NB4 (cell line): ENCODE data around the gene LGALS3BP.
"Not testable (repeated sequence)": the region's sequence is repeated elsewhere in the genome, so short reads cannot be mapped to it uniquely, and the experiment has no call there.

ENCODE experiments used
- DNase-seq: peaks from one replicate; pipeline ENCODE4 v3.0.0; 2010; ENCODE audit warnings: low read depth
- H3K4me3 ChIP-seq: one replicate; pipeline ENCODE4 v1.5.1; 2011; ENCODE audit warnings: mild to moderate bottlenecking, low read depth, low read length, moderate library complexity
- CTCF ChIP-seq: IDR thresholded peaks from one replicate; pipeline ENCODE4 v1.5.1; 2012; ENCODE audit warnings: low read depth, low read length
- MYC ChIP-seq: IDR thresholded peaks from 2 replicates; pipeline ENCODE4 v1.6.1; 2011; ENCODE audit warnings: low read depth, low read length
- POLR2A ChIP-seq: IDR thresholded peaks from 2 replicates; pipeline ENCODE4 v1.6.1; 2011; ENCODE audit warnings: mild to moderate bottlenecking; ENCODE audit not compliant: insufficient read length; ENCODE audit errors: extremely low read depth
- TF ChIP-seq, protein P1 (sequence below): IDR thresholded peaks from 2 replicates; pipeline ENCODE4 v1.6.1; 2011; ENCODE audit warnings: low read depth, low read length

LGALS3BP gene

DNA sequence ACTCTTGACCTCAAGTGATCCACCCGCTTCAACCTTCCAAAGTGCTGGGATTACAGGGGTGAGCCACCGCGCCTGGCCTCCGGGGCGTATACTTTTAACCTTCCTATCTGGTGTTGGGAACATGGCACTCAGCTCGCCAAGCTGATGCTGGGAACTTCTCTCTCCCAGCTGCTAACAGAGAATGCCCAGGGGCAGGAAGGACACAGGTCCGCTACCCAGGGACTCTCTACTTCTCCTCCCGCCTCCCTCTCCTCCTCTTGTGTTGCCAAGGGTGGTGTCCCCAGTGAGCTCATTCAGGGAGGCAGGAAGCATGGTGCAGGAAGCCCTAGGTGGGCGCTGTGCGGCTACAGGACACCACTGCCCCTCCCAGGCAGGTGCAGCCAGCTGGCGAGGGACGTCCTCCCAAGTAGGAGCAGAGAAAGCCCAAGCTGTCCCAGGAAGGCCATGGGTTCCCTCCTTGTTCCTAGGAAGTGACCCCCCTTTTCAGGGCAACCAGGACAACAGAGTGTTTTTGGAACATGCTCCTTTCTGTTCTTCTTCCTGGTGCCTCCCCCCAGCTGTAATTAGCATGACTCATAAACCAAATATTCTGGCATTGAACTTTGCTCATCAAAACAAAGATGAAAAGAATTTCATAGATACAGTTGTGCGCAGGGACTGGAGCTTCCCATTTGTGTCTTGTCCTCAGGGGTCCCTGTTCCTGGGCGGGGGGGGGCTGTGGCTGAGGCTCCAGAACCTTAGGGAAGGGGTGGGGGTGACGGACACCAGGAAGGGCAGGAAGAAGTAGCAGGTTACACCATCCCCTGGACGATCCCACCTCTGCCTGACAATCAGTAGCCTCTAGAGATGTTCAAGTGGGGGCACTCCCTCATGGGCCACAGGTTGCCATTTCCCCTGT lies 46.9 kb upstream of the LGALS3BP start:
- no peak for TF ChIP-seq POLR2A
- no peak for TF ChIP-seq MYC
- TF ChIP-seq, protein P1, sequence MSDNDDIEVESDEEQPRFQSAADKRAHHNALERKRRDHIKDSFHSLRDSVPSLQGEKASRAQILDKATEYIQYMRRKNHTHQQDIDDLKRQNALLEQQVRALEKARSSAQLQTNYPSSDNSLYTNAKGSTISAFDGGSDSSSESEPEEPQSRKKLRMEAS = no peak
- TF ChIP-seq CTCF = no peak
- DNase-seq = no peak
- H3K4me3 ChIP-seq = no peak overlapping the region

- no peak for DNase-seq
- H3K4me3 ChIP-seq = no peak overlapping the region
Measured at GRCh38 chr17:79024901-79025737, 45.4 kb upstream of the LGALS3BP start.

DNA sequence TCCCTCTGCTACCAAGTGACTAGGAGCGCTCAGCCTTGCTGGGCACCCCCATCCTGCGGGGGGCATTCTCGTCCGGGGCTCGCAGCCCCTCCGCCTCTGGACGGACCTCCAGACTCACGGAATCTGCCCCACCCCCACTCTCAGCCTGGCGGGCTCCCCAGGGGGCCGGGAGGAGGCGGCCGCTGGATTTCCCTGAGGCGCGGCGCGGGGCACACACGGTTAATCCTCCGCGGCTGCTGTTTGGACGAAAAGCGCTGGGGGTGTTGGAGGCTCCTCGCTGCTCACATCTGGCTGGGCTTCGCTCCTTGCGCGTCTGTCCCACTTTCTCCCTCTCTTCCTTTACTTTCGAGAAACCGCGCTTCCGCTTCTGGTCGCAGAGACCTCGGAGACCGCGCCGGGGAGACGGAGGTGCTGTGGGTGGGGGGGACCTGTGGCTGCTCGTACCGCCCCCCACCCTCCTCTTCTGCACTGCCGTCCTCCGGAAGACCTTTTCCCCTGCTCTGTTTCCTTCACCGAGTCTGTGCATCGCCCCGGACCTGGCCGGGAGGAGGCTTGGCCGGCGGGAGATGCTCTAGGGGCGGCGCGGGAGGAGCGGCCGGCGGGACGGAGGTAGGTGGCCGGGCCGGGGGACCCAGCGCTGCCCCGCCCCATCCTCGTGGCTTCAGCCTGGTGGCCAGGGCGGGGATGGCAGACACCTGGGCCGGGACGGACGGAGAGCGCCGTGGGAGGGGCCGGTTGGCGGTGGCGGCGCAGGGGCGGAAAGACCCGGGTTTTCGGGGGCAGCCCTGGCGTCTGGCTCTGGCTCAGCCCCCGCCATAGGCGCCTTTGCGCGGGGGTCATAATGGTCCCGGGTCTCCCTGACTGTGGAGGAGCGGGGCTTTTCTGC lies 44.4 kb upstream of the LGALS3BP start, which contains the start of gene C1QTNF1:
Gene C1QTNF1, plus strand, starts transcription at position 284 of the 886 bp plus-strand sequence. CDS start 19,800 bp downstream, outside the sequence.
- DNase-seq = peak; percentile 23
- TF ChIP-seq POLR2A (no peak), CTCF (no peak), MYC (no peak)
- TF ChIP-seq, protein P1 = no peak
- no peak within 1 kb of the TSS for H3K4me3 ChIP-seq

More at GRCh38 chr17:79024901-79025737, 45.4 kb upstream of the LGALS3BP start:
- TF ChIP-seq MYC = no peak
- no peak for TF ChIP-seq POLR2A
- no peak for TF ChIP-seq CTCF
- TF ChIP-seq, protein P1 = no peak

GRCh38 chr17:79023180-79023705 lies 43.5 kb upstream of the LGALS3BP start:
- no peak overlapping the region for H3K4me3 ChIP-seq
- TF ChIP-seq MYC = no peak

GRCh38 chr17:79022507-79022991 lies 42.8 kb upstream of the LGALS3BP start:
- DNase-seq = no peak
- TF ChIP-seq POLR2A = no peak
- TF ChIP-seq CTCF = no peak
- TF ChIP-seq, protein P1 = no peak
- TF ChIP-seq MYC = no peak
- H3K4me3 ChIP-seq = no peak overlapping the region

More at GRCh38 chr17:79023180-79023705, 43.5 kb upstream of the LGALS3BP start:
- DNase-seq = no peak

- not testable (repeated sequence) for DNase-seq, H3K4me3 ChIP-seq
Measured at GRCh38 chr17:79021929-79022328, 42.2 kb upstream of the LGALS3BP start.
